HG03378 (cell line): ENCODE results near the gene TMEM120B.

ENCODE experiments used
- ATAC-seq: cut with Tn5 transposase; IDR thresholded peaks from one replicate; pipeline ENCODE4 v1.9.1; 2021; ENCODE audit warnings: mild to moderate bottlenecking, moderate library complexity; ENCODE audit not compliant: unreplicated experiment

TMEM120B gene

DNA sequence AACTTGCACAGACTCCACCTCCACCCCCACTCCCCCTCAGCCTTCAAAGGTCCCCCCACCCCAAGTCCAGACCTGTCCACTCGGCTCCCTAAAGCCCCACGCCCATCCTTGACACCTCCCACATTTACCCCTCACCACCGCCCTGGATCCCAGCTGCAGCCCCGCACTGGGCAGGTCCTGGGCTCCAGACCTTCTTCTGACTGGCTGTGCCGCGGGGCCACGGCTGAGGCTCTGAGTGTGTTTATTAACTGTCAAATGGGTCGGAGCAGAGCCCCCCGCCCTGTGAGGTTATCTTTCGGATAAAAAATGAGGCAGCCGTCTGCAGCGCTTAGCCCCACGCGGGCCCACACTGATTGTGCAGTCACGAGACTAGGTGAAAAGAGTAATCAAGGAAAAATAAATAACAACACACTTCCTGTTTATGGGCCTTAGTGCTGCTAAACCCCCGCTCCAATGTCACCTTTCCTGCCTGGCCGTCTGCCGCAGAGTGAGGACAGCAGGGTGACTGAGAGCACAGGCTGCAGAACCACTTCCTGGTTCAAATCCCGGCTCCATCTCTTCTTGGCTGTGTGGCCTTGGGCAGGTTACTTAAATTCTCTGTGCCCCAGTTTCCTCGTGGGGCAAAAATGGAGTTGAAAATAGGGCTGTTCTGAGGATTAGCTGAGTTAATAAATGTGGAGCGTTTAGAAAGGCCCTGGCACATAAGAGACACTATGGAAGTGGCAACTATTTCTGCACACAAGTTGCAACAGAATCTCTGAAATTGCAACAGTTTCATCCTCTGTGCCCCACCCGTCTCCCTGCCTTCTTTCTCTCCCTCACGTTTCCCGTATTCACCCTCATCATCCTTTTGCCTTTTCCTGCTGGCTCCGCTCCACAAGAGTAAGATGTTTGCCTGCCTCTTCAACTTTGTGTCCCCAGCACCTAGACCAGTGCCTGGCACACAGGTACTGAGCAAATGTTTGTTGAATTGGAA, 100.7 kb downstream of the TMEM120B start:
- no peak for ATAC-seq

DNA sequence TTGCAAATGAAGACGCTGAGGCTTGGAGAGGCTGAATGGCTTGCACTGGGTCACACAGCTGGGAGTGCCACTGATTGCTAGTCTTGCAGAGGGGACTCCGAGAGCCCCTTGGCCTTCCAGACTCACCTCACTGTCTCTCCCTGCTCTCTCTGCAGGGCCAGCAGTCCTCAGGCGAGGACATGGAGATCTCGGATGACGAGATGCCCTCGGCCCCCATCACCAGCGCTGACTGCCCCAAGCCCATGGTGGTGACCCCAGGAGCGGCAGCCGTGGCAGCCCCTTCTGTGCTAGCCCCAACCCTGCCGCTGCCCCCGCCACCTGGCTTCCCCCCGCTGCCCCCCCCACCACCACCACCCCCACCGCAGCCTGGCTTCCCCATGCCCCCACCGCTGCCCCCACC, 101.4 kb downstream of the TMEM120B start:
- no peak for ATAC-seq

DNA sequence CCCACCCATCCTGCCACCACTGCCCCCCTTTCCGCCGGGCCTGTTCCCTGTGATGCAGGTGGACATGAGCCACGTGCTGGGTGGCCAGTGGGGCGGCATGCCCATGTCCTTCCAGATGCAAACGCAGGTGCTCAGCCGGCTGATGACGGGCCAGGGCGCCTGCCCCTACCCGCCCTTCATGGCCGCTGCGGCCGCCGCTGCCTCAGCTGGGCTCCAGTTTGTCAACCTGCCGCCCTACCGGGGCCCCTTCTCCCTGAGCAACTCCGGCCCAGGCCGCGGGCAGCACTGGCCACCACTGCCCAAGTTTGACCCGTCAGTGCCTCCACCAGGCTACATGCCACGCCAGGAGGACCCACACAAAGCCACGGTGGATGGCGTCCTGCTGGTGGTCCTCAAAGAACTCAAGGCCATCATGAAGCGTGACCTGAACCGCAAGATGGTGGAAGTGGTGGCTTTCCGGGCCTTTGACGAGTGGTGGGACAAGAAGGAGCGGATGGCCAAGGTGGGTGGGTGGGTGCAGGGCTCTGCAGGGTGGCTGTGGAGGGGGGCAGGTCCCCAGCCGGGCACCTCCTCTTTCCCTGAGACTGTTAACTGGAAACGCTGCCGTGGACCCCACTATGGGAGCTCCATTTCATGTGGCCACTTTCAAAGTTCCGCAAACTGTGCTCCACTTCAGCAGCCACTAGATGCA, 102.0 kb downstream of the TMEM120B start:
- ATAC-seq = no peak

DNA sequence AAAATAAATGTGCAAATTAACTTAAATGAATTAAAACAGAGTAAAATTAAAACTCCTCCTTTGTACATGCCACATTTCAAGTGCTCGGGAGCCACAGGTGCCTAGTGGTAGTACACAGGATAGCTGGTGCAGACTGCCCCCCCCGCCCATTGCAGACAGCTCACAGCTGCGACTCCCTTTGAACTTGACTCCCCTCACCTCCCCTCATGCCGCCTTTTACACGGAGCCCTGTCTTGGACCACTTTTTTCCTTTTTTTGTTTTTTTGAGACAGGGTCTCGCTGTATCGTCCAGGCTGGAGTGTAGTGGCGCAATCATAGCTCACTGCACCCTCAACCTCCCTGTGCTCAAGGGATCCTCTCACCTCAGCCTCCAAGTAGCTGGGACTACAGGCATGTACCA, 102.7 kb downstream of the TMEM120B start:
- no peak for ATAC-seq

DNA sequence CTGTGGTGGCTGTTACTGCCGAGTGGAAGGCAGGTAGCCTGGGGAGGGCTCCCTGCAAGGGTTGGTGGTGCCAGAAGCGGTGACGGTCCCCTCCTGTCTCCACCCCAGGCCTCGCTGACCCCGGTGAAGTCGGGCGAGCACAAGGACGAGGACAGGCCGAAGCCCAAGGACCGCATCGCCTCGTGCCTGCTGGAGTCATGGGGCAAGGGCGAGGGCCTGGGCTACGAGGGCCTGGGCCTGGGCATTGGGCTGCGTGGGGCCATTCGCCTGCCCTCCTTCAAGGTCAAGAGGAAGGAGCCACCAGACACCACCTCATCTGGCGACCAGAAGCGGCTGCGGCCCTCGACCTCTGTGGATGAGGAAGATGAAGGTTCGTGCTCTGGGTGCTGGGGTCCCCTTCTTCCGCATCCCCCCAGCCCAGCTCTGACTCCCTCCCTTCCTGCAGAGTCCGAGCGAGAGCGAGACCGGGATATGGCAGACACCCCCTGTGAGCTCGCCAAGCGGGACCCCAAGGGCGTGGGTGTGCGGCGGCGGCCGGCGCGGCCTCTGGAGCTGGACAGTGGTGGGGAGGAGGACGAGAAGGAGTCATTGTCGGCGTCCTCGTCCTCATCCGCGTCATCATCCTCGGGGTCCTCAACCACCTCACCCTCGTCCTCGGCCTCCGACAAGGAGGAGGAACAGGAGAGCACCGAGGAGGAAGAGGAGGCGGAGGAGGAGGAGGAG, 104.5 kb downstream of the TMEM120B start:
- ATAC-seq = no peak

DNA sequence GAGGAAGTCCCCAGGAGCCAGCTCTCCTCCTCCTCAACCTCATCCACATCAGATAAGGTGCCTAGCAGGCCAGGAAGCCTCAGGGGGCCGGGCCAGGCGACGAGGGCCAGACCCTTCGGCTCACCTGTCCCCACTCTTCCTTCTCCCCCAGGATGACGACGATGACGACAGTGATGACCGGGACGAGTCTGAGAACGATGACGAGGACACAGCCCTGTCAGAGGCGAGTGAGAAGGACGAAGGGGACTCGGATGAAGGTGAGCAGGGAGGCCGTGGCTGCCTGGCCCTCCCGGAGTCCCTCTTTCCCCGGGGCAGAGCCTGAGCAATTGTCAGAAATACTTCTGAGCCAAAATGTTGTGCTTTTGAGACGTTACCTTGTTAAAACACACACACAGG, 105.1 kb downstream of the TMEM120B start:
- ATAC-seq = no peak

DNA sequence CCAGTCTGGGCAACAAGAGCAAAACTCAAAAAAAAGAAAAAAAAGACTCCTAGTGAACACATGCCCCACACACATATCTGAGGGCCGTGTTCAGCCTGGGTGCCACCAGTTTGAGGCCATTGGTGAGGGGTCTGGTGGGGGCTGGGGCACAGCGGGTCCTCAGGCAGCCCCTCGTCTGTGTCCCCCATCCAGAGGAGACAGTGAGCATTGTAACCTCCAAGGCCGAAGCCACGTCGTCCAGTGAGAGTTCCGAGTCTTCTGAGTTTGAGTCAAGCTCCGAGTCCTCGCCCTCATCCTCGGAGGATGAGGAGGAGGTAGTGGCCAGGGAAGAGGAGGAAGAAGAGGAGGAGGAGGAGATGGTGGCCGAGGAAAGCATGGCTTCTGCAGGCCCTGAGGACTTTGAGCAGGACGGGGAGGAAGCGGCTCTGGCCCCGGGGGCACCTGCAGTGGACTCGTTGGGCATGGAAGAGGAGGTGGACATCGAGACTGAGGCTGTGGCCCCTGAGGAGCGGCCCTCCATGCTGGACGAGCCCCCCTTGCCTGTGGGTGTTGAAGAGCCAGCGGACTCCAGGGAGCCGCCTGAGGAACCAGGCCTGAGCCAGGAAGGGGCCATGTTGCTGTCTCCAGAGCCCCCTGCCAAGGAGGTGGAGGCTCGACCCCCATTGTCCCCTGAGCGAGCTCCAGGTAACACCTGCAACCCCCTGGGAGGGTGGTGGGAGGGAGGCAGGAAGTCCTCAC, 106.8 kb downstream of the TMEM120B start:
- no peak for ATAC-seq

DNA sequence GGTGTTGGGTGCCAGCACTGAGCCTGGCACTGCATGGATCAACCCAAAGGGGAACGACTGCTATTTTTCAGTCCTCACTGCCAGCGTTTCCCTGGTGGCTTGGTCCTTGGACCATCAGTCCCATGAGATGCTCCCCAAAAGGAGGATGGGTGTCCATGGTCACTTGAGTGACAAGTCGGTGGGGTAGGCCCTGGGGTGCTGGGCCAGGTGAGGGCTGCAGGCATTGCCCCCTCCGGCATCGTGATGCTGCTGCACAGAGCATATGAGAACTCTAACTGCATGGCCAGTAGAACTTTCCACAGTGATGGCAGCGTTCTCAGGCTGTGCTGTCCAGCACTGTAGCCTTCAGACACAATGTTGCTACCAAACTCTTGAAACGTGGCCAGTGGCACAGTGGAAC, 107.5 kb downstream of the TMEM120B start:
- no peak for ATAC-seq

DNA sequence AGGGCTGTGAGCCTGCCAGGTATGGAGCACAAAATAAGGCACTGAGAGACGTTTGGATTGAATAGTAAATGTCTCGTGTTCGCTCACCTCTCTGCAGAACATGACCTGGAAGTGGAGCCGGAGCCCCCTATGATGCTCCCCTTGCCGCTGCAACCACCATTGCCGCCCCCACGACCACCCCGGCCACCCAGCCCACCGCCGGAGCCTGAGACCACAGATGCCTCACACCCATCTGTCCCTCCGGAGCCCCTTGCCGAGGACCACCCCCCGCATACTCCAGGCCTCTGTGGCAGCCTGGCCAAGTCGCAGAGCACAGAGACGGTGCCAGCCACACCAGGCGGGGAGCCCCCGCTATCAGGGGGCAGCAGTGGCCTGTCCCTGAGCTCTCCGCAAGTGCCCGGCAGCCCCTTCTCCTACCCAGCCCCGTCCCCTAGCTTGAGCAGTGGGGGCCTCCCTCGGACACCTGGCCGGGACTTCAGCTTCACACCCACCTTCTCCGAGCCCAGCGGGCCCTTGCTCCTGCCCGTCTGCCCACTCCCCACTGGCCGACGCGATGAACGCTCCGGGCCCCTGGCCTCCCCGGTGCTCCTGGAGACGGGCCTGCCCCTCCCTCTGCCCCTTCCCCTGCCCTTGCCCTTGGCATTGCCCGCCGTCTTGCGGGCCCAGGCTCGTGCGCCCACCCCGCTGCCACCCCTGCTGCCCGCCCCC, 110.0 kb downstream of the TMEM120B start:
- ATAC-seq = no peak

DNA sequence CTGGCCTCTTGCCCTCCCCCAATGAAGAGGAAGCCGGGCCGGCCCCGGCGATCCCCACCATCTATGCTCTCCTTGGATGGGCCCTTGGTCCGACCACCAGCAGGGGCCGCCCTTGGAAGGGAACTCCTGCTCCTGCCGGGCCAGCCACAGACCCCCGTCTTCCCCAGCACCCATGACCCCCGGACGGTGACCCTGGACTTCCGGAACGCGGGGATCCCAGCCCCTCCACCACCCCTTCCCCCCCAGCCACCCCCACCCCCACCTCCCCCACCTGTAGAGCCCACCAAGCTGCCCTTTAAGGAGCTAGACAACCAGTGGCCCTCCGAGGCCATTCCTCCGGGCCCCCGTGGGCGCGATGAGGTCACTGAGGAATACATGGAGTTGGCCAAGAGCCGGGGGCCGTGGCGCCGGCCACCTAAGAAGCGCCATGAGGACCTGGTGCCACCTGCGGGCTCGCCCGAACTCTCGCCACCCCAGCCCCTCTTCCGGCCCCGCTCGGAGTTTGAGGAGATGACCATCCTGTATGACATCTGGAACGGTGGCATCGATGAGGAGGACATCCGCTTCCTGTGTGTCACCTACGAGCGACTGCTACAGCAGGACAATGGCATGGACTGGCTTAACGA, 110.7 kb downstream of the TMEM120B start:
- ATAC-seq = no peak

DNA sequence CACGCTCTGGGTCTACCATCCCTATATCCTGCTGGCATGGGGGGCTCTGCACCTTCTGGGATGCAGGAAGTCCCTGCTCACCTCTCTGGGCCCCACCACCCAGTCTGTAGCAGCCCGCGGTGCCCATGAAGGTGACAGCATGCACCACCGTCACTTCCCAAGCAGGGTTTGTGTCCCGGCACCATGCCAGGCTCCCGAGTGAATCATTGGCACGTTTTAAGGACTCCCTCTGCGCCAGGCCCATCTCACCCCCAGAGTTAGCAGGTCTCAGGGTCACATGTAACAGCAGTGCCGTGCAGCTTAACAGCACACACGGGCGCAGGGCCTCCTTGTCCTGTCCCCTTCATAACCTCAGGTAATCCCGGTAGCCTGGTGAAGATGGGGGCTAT, 111.2 kb downstream of the TMEM120B start:
- no peak for ATAC-seq

DNA sequence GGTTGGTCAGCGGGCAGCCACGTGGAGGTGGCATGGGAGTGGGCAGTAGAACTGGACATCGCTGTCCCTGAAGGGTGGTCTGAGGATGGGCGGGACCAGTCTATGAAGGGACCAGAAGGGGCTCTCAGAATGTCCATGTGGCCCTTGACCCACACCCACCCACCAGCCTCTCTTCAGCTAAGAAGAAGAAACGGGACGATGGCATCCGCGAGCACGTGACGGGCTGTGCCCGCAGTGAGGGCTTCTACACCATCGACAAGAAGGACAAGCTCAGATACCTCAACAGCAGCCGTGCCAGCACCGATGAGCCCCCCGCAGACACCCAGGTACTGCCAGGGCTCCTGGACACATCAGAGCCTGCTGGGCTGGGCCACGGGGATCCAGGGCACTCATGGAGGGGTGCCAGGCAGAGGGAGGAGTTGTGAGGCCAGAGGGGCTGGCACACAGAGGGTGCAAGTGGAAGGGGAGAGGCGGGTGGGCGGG, 112.5 kb downstream of the TMEM120B start:
- ATAC-seq = no peak

DNA sequence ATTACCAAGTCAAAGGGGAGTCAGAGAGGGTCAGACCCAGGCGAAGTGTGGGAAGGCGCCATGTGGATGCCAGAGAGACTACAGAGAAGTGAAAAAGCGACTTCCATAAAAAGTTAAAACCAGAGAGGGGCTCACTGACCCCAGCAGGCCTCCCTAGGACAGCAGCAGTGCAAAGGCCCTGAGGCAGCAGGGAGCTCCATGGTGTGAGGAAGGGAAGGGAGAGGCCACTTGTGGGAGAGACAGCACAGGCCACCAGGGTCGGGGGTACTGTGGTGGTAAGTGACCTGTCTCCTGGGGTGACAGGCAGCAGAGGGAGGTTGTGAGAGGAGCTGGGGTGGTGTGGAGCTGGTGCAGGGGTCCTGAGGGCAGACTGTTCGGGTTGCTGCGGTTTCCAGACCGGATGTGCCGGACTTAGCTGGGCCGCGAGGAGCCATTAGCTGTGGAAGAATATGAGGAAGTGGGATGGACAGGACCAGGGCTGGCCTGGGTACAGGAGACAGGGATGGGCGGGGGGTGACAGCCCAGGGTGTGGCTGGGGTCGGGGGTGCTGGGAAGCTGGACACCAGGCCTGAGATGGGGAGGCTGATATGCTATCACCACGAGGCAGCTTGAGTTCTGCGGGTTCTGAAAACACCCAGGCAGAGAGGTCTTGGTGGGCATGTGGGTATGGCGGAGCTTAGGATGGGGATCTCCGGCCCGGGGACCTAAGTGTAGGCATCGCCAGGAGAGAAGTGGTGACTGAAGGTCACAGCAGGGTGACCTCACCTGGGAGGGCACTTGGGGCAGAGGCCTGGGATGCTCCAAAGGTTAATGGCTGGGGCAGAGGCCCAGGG, 114.0 kb downstream of the TMEM120B start:
- ATAC-seq = no peak

DNA sequence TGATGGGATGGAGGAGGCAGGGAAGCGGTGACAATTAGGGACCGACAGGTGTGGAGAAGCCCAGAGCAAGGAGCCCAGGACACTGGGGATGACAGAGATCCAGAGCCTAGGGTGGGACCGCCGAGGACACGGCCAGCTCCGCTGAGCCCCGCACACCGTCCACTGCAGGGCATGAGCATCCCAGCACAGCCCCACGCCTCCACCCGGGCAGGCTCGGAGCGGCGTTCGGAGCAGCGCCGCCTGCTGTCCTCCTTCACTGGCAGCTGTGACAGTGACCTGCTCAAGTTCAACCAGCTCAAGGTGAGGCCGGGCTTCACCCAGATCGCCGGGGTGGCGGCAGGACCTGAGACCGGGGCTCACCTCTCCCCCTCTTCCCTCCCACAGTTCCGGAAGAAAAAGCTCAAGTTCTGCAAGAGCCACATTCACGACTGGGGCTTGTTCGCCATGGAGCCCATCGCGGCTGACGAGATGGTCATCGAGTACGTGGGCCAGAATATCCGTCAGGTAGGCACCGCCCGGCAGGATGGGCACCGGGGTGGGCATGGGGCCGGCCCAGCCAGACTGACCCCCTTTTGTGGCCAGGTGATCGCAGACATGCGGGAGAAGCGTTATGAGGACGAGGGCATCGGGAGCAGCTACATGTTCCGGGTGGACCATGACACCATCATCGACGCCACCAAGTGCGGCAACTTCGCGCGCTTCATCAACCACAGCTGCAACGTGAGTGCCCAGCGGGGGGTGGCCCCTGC, 115.0 kb downstream of the TMEM120B start:
- no peak for ATAC-seq

DNA sequence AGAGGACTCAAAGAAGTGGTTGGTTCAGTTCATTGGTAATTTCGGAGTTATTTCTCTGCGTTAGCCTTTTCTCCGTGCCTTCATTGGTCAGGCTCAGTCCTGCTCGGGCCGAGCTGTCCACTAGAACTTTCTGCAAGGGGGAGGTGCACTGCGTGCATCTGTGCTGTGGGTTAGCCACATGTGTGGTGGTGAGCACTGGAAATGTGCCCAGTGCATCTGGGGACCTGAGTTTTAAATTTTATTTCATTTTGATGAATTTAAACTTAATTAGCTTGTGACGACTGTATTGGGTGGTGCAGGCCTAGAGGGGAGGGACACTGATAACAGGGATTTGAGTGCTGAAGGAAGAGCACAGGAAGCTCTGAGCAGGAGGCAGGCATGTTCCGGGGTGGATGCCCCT, 115.8 kb downstream of the TMEM120B start:
- ATAC-seq = no peak

DNA sequence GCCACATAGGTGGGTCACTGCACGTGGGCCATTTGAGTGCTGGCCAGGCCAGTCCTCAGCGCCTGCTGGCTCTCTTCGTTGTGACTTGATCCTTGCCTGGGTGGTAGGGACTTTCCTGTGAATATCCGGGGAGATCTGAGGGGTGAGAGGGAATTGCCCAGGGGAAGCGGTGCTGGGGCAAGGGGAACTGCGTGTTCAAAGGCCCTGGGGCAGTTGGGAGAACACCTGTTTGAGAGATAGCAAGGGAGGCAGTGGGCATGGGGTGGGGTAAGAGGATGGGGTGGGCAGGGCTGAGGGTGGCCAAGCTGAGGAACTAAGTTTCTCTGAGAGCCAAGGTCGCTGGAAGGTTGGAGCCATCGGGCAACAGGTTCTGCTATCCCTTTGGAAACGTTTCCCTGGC, 116.3 kb downstream of the TMEM120B start:
- ATAC-seq = no peak

DNA sequence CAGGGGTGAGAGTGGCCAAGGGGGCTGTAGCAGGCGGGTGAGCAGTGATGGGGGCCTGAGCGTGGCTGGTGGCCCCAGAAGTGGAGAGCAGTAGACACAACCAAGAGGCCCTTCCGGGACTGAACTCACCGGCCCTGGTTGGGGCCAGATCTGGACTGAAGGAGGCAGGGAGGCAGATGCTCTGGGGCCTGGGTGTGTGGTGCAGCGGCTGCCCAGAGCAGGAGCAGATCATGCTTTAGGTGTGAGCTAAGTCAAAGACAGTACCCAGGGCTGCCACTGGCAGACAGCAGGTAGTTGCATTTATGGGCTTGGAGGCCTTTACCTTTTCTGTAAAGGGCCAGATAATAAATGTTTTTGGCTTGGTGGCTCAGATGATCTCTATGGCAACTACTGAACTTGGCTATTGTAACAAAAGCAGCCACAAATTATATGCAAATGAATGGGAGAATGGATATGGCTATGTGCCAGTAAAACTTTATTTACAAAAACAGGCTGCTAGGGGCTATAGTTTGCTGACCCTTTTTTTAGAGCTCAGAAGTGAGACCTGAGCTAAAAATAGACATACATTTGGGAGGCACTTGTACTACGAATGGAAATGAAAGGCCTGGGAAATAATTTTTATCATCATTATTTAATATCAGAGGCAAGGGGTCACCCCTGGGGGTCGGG, 116.8 kb downstream of the TMEM120B start:
- ATAC-seq = no peak

DNA sequence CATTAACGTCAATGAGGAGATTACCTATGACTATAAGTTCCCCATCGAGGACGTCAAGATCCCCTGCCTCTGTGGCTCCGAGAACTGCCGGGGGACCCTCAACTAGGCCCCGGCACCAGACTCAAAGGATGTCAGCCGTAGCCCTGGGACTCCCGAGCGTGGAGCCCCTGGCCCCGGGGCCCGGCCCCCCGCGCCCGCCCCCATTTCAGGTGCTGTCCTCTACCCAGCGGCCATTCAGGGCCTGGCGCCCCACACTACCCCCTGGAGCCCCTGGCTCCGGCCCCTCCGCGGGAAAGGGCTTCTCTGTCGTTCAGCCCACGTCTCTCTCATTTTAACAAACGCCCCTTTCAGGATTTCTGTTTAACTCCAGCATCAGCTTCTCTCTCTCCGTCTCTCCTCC, 117.6 kb downstream of the TMEM120B start:
- no peak for ATAC-seq
